Glutamatergic neuron (in vitro differentiated cells): ENCODE results near the gene NUDT3. TPM values are rescaled to one million over a fixed set of nuclear protein-coding genes. Genes with fewer than 3 reads are reported as not detected.

ENCODE experiments used
- DNase-seq: peaks from one replicate; pipeline ENCODE4 v3.0.0; 2022
- H3K27ac Mint-ChIP-seq: one replicate; pipeline ENCODE4 v1.8.0; 2020; ENCODE audit warnings: mild to moderate bottlenecking, mixed read lengths, inconsistent platforms; ENCODE audit not compliant: unreplicated experiment
- H3K27me3 Mint-ChIP-seq: one replicate; pipeline ENCODE4 v1.8.0; 2020; ENCODE audit warnings: mild to moderate bottlenecking, moderate library complexity, mixed read lengths, inconsistent platforms; ENCODE audit not compliant: unreplicated experiment
- H3K36me3 Mint-ChIP-seq: one replicate; pipeline ENCODE4 v1.8.0; 2020; ENCODE audit warnings: mild to moderate bottlenecking, mixed read lengths, inconsistent platforms; ENCODE audit not compliant: unreplicated experiment
- H3K4me1 Mint-ChIP-seq: one replicate; pipeline ENCODE4 v1.8.0; 2020; ENCODE audit warnings: mild to moderate bottlenecking, low read depth, mixed read lengths, inconsistent platforms; ENCODE audit not compliant: unreplicated experiment
- H3K4me3 Mint-ChIP-seq: one replicate; pipeline ENCODE4 v1.8.0; 2020; ENCODE audit warnings: mild to moderate bottlenecking, mixed read lengths, inconsistent platforms; ENCODE audit not compliant: unreplicated experiment
- H3K9me3 Mint-ChIP-seq: one replicate; pipeline ENCODE4 v1.8.0; 2020; ENCODE audit warnings: mild to moderate bottlenecking, moderate library complexity, mixed read lengths, inconsistent platforms; ENCODE audit not compliant: unreplicated experiment
- total RNA-seq: library from RNA; stranded (reverse); fragmentation: NEBNext Ultra II Directional; extraction: Animal tissue kit (Norgen Biotek cat#: 25700); gene quantifications from one replicate; pipeline ENCODE4 v1.2.1, GENCODE V29; 2021; ENCODE audit not compliant: unreplicated experiment
- TF ChIP-seq, protein P1 (sequence below): fragments of 200-600 bp; sonication (generic); IDR thresholded peaks from one replicate; pipeline ENCODE4 v1.5.0; 2021; ENCODE audit not compliant: partially characterized antibody, unreplicated experiment

Gene NUDT3
- total RNA-seq, 1 donor from 2014 or later: 76.1 TPM

DNA sequence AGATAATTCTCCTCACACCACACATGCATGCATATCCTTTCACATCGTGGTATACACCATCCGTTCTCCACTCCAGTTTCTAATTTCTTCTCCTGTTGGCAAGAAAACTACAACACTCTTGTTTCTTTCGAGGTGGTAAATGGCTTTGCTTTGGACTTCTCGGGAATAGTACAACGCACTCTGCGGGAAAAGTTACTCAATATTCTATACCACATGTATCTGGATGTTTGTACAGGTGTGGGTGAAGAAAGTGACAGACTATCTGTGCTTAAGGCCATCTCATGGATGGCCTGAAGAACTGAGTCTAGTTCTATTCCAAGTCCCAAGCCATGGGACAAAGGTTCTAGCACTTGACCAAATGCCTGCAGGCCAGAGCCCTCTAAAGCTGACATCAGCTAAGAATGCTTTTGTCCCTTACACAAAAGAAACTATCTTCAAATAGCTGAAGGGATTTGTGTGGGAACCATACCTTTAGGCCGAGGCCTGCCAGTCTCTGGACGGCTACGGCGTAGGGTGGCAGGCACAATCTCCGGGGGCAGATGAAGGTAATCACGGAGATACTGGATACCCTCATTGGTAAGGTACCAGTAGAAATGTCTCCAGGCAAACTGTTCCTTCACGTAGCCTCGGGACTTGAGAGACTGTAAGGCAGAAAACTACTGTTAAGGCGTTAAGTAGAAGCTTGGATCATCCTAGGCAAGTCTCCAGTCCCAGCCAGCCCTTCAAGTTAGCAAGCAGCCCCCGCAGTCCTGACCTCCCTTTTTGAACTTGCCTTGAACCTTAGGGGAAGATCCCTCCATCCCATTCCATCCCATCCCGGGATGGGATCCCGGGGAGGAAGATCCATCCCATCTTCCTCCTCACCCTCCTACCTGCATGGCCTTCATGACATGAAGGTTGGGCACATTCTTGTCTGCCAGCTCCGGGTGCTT lies 32.0 kb upstream of the NUDT3 start:
- H3K36me3 Mint-ChIP-seq: no peaks in the 10 kb centered on the region
- DNase-seq: no peak
- H3K4me1 Mint-ChIP-seq: no peaks in the 10 kb centered on the region

DNA sequence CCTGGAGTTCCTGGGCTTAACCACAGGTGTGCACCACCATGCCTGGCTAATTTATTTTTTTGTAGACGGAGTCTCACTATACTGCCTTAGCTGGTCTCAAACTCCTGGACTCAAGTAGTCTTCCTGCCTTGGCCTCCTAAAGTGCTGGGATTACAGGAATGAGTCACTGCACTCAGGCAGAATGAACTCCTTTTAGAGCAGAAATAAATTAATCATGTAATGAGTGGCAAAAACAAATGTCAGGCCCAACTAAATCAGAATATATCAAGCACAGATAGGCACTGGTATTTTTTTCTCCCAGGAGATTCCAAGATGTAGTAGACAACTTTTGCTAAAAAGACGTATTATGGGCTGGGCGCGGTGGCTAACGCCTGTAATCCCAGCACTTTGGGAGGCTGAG lies 30.8 kb upstream of the NUDT3 start:
- H3K4me1 Mint-ChIP-seq: no peaks in the 10 kb centered on the region
- no peak for DNase-seq
- TF ChIP-seq, protein P1, sequence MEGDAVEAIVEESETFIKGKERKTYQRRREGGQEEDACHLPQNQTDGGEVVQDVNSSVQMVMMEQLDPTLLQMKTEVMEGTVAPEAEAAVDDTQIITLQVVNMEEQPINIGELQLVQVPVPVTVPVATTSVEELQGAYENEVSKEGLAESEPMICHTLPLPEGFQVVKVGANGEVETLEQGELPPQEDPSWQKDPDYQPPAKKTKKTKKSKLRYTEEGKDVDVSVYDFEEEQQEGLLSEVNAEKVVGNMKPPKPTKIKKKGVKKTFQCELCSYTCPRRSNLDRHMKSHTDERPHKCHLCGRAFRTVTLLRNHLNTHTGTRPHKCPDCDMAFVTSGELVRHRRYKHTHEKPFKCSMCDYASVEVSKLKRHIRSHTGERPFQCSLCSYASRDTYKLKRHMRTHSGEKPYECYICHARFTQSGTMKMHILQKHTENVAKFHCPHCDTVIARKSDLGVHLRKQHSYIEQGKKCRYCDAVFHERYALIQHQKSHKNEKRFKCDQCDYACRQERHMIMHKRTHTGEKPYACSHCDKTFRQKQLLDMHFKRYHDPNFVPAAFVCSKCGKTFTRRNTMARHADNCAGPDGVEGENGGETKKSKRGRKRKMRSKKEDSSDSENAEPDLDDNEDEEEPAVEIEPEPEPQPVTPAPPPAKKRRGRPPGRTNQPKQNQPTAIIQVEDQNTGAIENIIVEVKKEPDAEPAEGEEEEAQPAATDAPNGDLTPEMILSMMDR: no peak
- H3K9me3 Mint-ChIP-seq: no peaks in the 10 kb centered on the region
- no peak overlapping the region for H3K27ac Mint-ChIP-seq
- H3K36me3 Mint-ChIP-seq: no peaks in the 10 kb centered on the region
- no peak overlapping the region for H3K4me3 Mint-ChIP-seq
- H3K27me3 Mint-ChIP-seq: no peaks in the 10 kb centered on the region

More for the DNA sequence above, 32.0 kb upstream of the NUDT3 start:
- H3K27ac Mint-ChIP-seq: peak overlapping the region; percentile 96
- H3K27me3 Mint-ChIP-seq: no peaks in the 10 kb centered on the region
- no peaks in the 10 kb centered on the region for H3K9me3 Mint-ChIP-seq
- TF ChIP-seq, protein P1: no peak
- H3K4me3 Mint-ChIP-seq: peak overlapping the region; percentile 95

DNA sequence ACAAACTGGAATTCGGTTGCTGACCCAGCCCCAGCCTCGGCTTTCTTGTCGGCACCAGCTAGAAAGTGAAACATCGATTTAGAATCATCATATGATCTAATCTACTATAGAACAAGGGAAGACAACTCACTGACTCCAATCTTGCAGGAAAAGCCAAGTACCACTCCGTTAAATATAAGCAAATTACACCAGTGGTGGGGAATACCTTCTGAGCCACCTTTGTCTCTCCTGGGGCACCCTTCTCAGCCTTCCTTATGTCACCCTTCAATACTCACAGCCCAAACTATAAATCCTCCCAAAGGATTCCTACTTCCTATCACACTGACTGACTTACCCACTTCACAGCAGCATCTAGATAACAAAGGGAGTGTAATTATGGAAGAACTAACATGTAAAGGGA lies 25.9 kb upstream of the NUDT3 start:
- no peaks in the 10 kb centered on the region for H3K9me3 Mint-ChIP-seq
- DNase-seq: no peak
- TF ChIP-seq, protein P1: no peak
- H3K4me3 Mint-ChIP-seq: no peak overlapping the region
- H3K4me1 Mint-ChIP-seq: no peaks in the 10 kb centered on the region
- no peaks in the 10 kb centered on the region for H3K27me3 Mint-ChIP-seq
- H3K36me3 Mint-ChIP-seq: no peaks in the 10 kb centered on the region
- no peak overlapping the region for H3K27ac Mint-ChIP-seq

DNA sequence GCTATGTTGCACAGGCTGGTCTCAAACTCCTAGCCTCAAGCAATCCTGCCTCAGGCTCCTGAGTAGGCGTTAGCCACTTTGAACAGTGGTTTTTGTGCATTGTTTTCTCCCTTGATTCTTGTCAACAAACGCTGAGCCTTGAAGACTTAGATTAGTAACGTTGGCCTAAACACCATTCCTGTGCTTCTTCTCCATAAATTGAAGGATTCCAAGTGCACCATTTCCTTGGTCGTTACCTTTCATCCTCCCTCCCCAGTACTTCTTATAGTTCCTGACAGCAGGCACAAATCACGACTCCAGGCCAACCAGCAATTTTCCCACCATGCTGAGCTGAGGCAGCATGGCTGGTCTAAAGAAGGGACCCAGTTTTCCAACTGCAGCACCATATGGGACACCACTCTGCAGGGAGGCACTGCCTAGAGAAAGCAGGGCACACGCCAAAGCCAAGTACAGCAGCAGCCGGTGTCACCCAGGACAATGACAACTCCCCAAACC lies 24.5 kb upstream of the NUDT3 start:
- peak overlapping the region; percentile 56 for H3K27ac Mint-ChIP-seq

More for the DNA sequence above, 24.5 kb upstream of the NUDT3 start:
- H3K36me3 Mint-ChIP-seq: no peaks in the 10 kb centered on the region
- H3K9me3 Mint-ChIP-seq: no peaks in the 10 kb centered on the region
- DNase-seq: no peak
- H3K27me3 Mint-ChIP-seq: no peaks in the 10 kb centered on the region
- no peak overlapping the region for H3K4me3 Mint-ChIP-seq
- TF ChIP-seq, protein P1: no peak
- no peaks in the 10 kb centered on the region for H3K4me1 Mint-ChIP-seq
